AG04450 (cell line): ENCODE results near the gene PHAF1. TPM values are rescaled to one million over a fixed set of nuclear protein-coding genes. Genes with fewer than 3 reads are reported as not detected.
A peak's percentile ranks its signal among the peaks of the same experiment; 100 is the strongest.

ENCODE experiments used
- CTCF ChIA-PET: fragments of 300-600, 350-600 bp; formaldehyde crosslinking; extraction: SDS; loops from one replicate; lab custom pipeline; 2022; ENCODE audit warnings: antibody characterized with exemption, inconsistent platforms; lab: Charles Lee
- POLR2A ChIA-PET: fragments of 350-600 bp; formaldehyde crosslinking; extraction: SDS; loops from one replicate; lab custom pipeline; 2021; ENCODE audit warnings: antibody characterized with exemption, inconsistent platforms; lab: Yijun Ruan, JAX
- DNase-seq: peaks from one replicate; pipeline ENCODE4 v3.0.0-alpha.2; 2011; ENCODE audit warnings: low read depth, low spot score
- H3K27ac ChIP-seq: one replicate; pipeline ENCODE4 v1.5.1; 2012; ENCODE audit warnings: low read depth, low read length, control low read depth
- H3K27me3 ChIP-seq: one replicate; pipeline ENCODE4 v1.6.0; 2012; ENCODE audit warnings: low read length; ENCODE audit not compliant: control insufficient read depth, insufficient read depth
- H3K4me3 ChIP-seq: 2 replicates; pipeline ENCODE4 v1.5.1; 2011; ENCODE audit warnings: mild to moderate bottlenecking, low read depth, low read length, control low read depth
- H3K9me3 ChIP-seq: 2 replicates; pipeline ENCODE4 v1.5.1; 2012; ENCODE audit warnings: low read length; ENCODE audit not compliant: control insufficient read depth, insufficient read depth
- CTCF ChIP-seq: IDR thresholded peaks from 2 replicates; pipeline ENCODE4 v1.5.1; 2011; ENCODE audit warnings: low read depth, low read length, control low read depth, inconsistent platforms
- polyA plus RNA-seq: library from polyadenylated mRNA; depleted of rRNA; stranded (reverse); fragments of >200 nt; gene quantifications from 2 replicates; pipeline ENCODE4 v1.2.3, GENCODE V29; 2011

Gene PHAF1
- polyA plus RNA-seq, 1 experiment = 26.1 TPM

- TF ChIP-seq CTCF = peak; percentile 37
- Histone ChIP-seq H3K9me3 (no peaks in the 10 kb centered on the region; the same call in 1 of the 2 replicates), H3K27ac (no peak overlapping the region), H3K4me3 (no peak overlapping the region), H3K27me3 (no peaks in the 10 kb centered on the region)
- POLR2A ChIA-PET = no interaction called here
- DNase-seq = no peak
- CTCF ChIA-PET = interaction anchor here (0.5 to 8.0 kb wide), 7 partner anchors 11 to 150 kb away, joined by 3 to 127 read pairs (median 4); partner anchors contain the start of gene EXOC3L1
Observed at GRCh38 chr16:67104061-67104460, 5.7 kb upstream of the PHAF1 start.

- Histone ChIP-seq H3K27me3 (no peaks in the 10 kb centered on the region), H3K4me3 (no peak overlapping the region), H3K27ac (no peak overlapping the region), H3K9me3 (no peaks in the 10 kb centered on the region; the same call in 1 of the 2 replicates)
- no peak for DNase-seq
- no peak for TF ChIP-seq CTCF
- ChIA-PET CTCF (interaction anchor here (1.1 to 8.0 kb wide), 3 partner anchors 52 to 87 kb away, joined by 3 to 127 read pairs (median 4); no protein-coding TSS in a partner anchor), POLR2A (no interaction called here)
Observed at GRCh38 chr16:67104845-67105244, 4.9 kb upstream of the PHAF1 start.

- H3K27ac ChIP-seq = no peak overlapping the region
- H3K9me3 ChIP-seq = no peaks in the 10 kb centered on the region; the same call in 1 of the 2 replicates
- POLR2A ChIA-PET = no interaction called here
- CTCF ChIA-PET = interaction anchor here (1.1 to 8.0 kb wide), 2 partner anchors 80 to 87 kb away, joined by 3 to 127 read pairs; no protein-coding TSS in a partner anchor
- H3K27me3 ChIP-seq = no peaks in the 10 kb centered on the region
- no peak for TF ChIP-seq CTCF
- DNase-seq = no peak
- H3K4me3 ChIP-seq = no peak overlapping the region
Observed at GRCh38 chr16:67105246-67105645, 4.5 kb upstream of the PHAF1 start.

GRCh38 chr16:67105881-67106280 is 3.9 kb upstream of the PHAF1 start:
- Histone ChIP-seq H3K4me3 (no peak overlapping the region), H3K27ac (no peak overlapping the region), H3K9me3 (no peaks in the 10 kb centered on the region; the same call in 1 of the 2 replicates), H3K27me3 (no peaks in the 10 kb centered on the region)
- POLR2A ChIA-PET = interaction anchor here (0.6 kb wide), 1 partner anchor 127 kb away, joined by 3 read pairs; no protein-coding TSS in a partner anchor
- CTCF ChIA-PET = interaction anchor here (0.6 to 8.0 kb wide), 4 partner anchors 80 to 210 kb away, joined by 3 to 127 read pairs (median 3); no protein-coding TSS in a partner anchor
- no peak for DNase-seq
- no peak for TF ChIP-seq CTCF

- Histone ChIP-seq H3K27ac (no peak overlapping the region), H3K9me3 (no peaks in the 10 kb centered on the region; the same call in 1 of the 2 replicates), H3K4me3 (no peak overlapping the region), H3K27me3 (no peaks in the 10 kb centered on the region)
- POLR2A ChIA-PET = no interaction called here
- TF ChIP-seq CTCF = no peak
- DNase-seq = no peak
- CTCF ChIA-PET = no interaction called here
Observed at GRCh38 chr16:67108489-67108888, 1.3 kb upstream of the PHAF1 start.
